HG02678 (cell line): Measurements from ENCODE around the gene ANG.
A peak's percentile ranks its signal among the peaks of the same experiment; 100 is the strongest.

Source experiments
- ATAC-seq: cut with Tn5 transposase; IDR thresholded peaks from one replicate; pipeline ENCODE4 v1.9.1; 2021; ENCODE audit warnings: mild to moderate bottlenecking, moderate library complexity; ENCODE audit not compliant: unreplicated experiment

The ANG gene

DNA sequence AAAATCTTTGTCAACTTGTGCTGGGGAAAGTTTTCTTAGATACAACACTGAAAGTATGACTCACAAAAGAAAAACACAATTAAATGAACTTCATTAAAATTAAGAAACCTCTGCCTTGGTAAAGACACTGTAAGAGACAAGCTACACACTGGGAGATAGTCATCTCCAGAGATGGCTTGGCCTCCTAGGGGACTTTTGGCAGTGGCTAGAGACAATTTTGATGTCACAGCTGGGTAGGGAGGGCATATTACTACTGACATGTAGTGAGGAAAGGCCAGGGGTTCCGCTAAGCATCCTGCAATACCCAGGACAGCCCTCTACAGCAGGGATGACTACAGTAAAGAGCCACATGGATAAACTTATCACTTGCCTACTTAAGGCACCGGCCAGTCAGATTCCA, 12.9 kb upstream of the ANG start:
- no peak for ATAC-seq

DNA sequence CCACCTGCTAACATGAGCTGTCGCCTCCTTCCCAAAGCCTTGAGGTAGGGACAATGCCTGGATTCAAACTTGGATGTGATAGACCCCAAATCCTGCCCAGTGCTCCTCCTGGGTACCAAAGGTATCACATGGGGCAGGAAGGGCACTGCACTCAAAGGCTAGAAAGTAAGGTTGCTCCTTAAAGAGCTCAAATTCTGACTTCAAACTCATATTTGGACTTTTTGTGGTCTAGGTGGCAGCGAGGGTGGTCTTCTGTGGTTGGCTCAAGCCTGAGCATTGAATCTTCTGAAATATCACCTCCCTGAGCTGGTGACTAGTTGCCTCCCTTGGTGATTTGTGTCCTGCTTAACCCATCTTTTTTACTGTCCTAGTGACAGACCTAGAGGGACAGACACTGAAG, 12.5 kb upstream of the ANG start:
- no peak for ATAC-seq

DNA sequence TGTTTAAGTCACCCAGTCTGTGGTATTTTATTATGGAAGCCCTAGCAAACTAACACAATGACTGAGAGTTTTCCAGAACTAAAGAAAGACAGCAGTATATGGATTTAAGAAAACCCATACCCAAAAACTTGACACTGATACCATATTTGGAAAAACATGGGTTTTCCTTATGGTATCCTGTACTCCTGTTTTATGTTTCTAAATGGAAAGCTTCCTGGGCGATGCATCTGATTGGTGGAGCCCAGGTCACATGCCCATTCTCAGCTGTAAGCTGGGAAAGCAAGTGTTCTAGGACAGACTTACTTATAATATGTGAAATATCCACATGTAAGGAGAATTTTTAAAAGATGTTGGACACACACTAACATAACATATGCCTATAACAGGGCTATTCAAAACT, 8.7 kb upstream of the ANG start:
- no peak for ATAC-seq

DNA sequence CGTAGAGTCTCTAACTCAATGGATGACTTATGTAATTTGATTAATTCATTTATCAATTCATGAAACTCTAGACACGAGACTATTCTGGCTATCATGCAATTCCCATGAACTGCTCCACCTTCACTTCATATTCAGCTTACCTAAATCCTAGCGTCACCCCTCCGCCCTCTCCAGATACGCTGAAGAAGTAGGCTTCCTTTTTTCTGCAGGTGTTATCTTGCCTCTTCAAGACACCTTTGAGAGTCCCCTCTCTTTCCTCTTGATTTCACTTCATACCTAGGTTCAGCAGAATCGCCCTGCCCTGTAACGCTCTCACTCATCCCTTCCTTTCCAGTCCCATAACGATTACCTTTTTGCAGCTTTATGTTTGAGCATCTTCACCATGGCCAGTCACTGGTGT, 8.2 kb upstream of the ANG start:
- no peak for ATAC-seq

DNA sequence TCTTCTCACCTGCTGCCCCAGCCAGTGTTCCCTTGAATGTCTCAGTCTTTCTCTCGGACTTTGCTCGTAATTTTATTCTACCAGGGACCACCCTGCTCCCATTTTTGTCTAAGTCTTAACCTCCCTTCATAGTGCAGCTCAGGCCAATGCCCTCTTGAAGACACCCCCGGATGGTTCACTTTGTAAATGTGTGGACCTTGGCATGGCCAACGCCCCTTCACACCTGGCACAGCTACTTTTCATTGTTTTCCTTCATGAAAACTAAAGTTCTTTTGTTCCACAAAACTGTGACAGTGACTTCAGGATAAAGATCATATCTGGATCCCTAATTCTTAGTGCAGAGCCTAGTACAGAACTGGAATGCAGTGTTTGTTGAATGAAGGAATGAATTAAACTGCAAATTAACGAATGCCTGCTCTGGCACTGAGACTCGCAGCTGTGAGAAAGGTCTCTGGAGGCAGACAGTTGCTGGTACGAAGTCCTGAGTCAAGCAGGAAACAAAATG, 7.7 kb upstream of the ANG start:
- ATAC-seq = peak; percentile 30

DNA sequence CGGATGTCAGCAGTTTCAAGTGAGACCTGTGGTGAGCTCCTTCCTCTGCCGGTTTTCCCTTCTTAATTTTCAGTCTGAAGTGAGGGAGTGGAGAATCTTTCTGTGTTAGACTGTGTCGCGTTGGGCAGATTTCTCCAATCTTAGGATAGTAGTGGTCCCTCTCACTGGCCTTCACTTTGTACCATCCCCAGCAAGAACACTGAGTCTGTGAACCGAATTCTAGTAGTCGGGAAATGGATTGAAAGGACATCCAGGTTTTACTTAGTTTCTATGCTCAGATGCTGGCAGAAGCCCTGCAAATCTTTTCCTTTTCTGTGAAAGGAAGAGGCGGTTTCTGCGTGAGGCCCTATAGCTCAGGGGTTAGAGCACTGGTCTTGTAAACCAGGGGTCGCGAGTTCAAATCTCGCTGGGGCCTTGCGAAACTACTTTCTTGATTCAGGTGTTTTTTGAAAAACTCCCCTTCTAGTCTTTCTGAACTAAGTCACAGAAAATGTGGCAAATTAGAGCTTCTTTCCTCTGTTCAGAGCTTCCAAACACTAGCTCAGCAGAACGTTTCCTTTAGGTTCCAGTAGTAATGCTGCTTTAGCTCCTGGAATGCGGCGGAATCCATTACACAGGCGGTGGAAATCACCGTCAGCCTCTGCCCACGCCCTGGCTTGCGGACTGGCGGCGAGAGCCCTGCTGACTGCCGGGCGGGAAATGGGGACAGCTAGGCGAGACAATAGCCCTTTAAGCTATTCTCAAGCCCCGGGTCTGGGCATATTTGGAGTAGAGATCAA, 7.0 kb upstream of the ANG start:
- peak; percentile 23 for ATAC-seq

DNA sequence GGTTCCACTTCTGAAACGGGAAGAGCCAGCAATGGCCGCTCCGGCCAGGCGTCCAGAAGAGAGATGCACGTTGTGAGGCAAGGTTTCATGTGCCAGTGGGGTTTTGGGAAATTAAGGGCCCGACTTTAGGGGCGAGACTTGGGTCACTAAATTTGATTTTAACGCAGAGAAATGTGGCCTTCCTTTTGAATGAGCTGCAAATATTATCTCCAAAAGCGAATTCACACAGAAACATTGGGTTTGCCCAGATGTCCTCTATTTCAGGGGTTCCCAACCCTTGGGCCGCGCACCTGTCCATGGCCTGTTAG, 6.5 kb upstream of the ANG start:
- no peak for ATAC-seq

DNA sequence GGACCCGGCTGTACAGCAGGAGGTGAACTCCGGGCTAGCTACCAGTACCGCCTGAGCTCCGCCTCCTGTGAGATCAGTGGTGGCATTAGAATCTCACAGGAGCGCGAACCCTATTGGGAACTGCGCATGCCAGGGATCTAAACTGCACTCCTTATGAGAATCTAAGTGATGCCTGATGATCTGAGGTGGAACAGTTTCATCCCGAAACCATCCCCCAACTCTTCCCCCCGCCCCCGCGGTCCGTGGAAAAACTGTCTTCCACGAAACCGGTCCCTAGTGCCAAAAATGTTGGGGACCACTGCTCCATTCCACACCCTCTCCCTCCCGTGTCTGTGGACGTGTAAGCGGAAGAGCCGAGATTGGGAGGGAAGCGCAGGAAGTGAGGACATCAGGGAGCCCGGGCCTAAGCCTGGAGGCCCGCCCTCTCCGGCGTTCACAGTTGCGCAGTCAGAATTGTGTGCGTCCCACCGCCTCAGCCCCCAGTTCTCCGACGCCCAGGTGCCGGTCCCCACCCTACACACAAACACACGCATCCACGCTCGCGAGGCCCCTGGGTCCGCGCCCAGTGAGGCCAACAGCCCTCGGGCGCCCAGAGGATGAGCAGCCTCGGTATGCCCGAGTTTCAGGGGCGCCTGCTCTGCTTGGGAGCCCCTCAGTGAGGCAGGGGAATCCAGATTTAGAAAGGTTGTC, 6.0 kb upstream of the ANG start:
- ATAC-seq = peak; percentile 55

DNA sequence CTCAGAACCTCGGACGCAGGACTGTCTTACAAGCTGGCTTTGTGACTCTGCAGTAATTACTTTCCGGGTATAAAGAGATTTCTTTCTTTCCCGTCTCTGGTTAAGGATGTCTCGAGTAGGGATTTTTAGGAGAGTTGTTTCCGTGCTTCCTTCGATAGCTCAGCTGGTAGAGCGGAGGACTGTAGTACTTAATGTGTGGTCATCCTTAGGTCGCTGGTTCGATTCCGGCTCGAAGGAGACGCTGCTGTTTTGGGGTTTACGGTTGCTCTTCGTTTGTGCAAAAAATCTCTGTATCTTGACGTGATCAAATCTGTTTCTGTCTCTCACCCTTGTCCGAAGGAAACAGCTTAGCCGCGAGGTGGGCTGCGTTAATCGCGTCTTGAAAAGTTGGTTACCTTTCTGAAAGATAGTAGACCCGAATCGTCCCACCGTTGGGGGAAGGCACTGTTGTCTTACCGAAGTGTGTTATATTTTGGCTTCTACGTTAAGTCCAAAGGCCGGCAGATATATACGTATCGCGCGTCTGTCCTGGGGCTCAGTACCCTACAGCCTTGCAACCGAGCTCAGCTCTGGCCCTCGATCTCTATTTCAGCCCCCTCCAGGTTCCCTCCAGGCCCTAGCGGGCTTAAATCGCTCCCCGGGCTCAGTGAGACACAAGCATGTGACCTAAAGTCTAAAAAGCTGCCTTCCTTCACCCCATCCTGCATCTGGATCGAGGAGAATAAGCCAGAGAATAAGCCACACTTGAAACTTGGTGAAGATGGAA, 5.3 kb upstream of the ANG start:
- peak; percentile 25 for ATAC-seq

DNA sequence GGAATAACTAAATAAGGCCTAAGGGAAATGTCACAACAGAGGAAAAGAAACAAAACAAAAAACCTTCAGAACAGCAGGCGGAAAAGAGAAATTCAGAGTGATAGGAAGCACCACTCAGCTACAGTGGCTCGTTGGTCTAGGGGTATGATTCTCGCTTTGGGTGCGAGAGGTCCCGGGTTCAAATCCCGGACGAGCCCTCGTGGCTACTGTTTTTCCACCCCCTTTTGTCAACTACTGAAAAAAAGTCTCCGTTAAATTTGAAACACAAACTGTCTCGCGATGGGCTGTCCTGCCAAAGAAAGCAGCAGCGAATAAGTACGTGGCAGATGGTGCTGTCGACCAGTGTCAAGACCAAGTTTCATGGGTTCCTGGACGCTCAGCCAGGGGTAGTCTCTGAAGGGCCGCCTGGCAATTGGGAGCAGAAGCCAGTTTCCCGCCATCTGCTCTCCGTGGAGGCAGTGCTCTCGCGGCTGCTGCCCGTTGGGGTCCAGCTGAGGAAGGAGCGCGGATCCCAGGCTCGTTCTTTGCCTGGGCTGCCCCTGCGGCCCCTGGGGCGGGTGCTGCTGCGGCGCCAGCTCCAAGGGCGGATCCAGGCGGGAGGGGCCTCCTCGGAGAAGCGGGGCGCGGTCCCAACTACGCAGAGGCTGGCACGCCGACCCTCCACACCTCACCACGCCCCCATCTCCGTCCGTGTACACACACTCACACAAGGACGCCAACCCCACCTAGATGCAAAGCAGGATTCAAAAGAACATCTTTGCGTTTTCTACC, 4.5 kb upstream of the ANG start, which contains the start of gene RNASE4:
TSS of gene RNASE4 (plus strand) at position 670 of the 771 bp plus-strand sequence. CDS start 14,812 bp downstream, outside the sequence.
- ATAC-seq = peak; percentile 27

DNA sequence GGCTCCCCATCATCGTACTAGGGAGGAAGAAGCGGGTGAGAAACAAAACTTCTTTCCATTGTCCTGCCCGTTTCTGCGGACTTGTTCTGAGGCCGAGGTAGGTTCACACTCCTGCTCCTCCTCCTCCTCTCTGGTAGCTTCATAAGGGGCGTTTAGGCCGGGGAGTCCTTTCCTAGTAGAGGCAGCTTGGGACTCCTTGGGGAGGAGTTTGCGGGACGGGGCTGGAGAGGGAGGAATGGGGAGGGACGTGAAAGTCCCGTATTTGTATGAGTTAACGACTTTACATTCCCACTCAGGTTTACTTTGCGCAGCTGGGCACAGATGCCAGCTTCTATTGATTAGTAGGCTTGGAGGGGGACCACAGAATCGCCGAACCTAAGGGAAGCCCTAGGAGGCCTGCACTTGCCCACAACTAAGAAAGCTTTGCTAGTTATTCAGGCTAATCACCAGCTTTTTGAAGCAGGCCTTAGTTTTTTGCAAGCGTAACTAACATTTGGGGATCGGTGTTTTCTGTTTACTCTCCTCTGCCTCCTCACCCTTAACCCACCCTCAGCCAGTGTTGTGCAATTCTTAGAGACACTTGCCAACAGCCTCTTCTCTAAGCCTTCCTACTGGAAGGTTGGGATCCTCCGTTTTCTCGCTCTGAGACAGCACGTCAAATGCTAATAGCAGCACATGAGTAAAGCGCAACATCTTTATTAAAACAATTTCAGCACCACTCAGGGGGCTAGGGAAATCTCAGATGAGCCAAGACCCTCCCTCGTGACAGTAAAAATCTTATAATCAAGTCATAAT, 3.7 kb upstream of the ANG start:
- no peak for ATAC-seq

DNA sequence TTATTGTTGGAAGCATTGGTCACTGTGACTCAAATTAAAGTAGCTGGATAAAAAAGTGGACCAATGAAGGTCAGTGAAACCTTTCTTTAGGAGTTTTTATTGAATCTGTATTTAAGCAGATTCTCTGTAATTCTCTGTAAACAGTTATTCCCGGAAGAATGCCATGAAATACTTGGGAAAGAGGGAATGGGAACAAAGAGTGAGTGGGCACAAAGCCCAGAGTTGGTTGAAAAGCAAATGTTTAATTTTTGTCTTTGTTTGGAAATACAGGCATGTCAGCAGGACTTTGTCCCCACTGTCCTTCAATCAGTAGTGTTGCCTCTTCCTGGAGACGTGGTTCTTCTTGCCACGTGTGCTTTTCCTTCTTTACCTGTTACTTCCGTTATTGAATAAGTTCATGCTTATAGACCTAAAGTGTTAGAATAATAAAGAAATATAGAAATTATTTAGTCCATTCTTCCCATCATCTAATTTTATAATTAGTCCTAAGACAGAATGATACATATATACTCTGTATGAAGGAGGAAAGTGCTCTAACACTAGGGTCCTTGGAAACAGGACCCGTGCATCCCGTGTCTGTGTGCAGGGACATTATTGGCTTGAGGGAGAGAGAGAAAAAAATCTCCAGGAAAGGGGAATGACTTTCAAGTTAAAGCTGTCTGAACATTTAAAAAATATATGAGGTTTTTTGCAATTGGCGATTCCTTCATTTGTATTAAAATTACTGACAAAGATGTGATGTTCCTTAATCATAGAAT, 2.0 kb upstream of the ANG start:
- no peak for ATAC-seq

DNA sequence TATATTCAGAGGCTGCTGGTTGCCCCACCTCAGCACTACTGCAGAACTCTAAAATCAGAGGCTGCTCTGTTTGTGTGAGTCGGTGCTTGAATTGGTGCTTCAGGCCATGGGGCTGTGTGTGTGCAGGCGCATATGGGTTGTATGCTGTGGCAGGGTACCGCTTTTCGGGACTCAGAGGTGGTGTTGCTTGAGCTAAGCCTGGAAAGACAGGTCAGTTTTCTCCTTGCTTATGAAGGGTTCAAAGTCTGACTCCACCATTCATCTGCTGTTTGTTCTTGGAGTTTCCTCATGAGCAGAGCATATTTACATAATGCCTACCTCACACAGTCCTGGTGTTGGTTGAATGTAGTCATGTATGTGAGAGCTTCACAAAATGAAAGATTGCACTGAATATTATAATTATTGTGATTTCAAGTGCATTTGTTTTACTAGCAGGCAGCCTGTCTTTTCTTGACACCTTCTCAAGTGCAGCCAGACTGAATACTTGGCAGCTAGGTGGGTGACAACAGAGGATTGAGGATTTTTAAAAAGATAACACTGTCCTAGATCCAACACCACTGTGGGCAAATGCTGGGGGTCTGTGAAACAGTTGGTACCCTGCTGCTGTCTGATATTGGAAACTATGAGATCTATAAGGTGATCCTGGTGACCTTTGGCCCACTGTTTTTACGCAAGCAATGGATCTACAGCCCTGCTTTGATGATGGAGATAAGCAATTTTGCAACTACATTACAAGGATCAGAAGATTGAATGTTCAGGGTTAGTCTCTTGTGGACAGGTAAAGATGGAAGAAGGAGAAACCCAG, 1.0 kb upstream of the ANG start:
- no peak for ATAC-seq

DNA sequence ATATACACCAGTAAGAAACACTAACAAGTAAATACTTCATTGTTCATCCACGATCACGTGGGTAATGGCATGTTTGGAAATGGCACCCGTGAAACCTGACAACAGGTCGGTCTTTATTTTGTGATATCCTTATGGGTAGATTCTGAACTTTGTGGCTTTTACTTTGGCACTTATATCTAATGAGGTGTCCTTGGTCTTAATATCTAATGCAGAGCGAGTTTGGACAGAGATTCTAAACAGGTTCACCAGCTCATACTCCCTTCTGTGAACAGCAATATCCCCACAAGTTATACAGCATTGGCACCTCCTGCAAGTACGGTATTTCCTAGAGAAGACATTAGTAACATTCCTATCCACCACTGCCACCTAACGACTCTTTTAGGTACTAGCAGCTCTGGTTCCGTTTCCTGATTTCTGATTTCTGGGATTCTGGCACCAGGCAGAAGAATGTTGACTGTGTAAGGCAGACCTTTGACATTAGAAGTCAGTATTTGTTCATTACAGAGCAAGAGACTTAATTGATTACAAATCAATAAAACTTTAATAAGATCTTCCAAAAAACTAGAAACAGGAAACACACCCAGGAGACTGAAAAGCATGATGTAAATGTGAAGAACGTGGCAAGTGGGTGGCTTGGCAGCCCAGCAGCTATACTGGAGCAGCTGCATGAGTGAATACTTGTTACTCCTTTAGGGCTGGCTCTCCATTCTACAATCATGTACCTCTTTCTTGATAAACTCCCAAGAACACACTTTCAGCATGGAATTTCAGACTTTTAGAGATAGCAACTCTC, 2.5 kb downstream of the ANG start:
- no peak for ATAC-seq

DNA sequence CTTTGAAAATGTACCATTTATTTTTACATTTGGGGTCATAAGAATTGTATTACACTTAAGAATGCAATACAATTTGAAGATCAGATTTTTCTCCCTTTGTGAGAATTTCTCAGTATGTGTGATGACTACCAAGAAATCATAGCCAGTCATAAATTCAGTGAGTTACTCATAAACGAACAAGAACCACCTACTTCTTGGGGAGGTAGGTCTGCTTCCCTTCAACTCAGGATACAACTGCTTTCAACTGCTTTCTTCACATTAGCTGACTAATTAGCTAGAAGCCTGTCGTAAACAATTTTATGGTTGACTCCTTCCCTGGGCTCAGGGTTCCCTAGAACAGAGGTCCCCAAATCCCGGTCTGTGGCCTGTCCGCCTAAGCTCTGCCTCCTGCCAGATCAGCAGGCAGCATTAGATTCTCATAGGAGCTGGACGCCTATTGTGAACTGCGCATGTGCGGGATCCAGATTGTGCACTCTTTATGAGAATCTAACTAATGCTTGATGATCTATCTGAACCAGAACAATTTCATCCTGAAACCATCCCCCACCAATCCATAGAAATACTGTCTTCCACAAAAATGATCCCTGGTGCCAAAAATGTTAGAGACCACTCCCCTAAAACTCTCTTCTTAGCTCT, 3.7 kb downstream of the ANG start:
- ATAC-seq = no peak

DNA sequence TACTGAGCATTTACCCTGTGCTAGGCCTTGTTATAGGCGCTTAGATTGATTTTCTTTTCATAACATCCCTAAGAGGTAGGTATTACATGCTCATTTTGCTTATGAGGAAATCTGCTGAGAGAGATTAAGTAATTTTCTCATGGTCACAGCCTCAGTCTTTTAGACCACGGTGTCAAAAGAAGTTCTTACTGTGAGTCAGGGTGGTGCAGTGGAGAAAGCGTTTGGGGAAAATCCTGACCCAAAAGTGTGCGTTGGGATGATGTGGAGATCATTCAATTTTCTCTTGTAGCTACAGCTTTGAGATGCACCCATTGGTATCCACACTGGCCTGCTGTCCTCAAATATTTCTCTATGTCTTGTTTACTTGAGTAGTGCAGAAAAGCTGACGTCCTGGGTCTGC, 8.2 kb downstream of the ANG start:
- ATAC-seq = no peak

DNA sequence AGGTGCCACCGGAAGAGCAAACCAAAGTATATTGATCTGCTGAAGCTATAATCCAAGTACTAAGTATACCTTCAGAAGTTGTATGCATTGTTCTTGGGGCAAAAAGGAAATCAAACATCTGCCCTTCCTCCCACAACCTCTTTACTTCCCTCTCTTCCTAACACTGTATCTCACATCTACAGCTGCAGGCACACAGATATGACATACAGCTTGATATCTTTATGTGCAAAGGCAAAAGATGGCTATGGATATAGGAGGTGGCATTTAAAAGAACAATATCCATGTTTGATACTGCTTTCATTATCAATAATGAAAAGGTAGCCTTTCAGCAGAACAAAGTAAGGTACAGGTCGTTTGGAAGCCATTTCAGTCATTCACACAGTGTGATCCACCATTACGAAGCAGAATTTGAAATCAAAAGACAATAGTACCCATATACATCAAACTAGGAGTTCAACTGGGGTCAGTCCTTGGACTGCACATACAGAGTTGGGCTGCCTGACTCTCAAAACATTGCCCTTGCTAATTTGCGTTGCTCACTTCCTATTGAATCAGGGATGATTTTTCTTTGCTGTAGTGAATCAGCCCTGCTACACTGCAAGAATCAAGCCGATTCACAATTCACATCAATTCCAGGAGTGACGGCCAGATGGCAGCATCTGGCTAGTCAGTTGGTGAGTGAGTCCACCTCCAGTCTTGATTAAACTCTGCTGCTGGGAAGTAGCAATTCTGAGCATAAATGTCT, 8.9 kb downstream of the ANG start:
- no peak for ATAC-seq
